ENCODE results near the gene SLC27A4.

DNA sequence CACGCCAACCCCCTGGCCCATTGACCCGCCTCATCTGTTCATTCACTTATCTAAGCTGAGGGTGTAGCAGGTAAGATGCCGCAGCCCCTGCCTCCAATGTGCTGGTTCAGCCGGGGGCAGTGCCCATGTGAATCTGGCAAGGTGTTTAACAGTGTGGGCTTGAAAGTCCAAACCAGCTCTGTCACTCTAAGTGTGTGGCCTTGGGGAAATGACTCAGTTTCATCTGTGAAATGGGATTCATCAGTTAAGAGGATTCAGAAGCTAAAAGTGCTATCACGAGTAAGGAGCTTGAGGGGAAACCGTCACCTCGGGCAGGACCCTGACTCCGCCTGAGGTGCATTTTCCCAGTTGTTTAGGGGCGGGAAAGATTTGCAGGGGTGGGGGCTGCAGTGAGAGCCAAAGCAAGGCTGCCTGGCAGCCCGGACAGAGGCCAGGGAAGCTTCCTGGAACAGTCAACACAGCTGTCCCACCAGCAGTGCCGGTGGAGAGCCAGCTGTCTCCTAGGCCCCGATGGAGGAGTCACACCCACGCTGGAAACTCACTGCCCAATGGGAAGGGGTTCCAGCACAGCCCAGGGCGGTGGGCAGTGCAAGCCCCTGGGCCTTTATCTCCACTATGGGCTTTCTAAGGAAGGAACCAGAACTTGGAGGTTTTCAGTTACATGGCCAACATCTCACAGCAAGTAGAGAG lies 21.1 kb downstream of the SLC27A4 start:
- TF ChIP-seq, protein P1, sequence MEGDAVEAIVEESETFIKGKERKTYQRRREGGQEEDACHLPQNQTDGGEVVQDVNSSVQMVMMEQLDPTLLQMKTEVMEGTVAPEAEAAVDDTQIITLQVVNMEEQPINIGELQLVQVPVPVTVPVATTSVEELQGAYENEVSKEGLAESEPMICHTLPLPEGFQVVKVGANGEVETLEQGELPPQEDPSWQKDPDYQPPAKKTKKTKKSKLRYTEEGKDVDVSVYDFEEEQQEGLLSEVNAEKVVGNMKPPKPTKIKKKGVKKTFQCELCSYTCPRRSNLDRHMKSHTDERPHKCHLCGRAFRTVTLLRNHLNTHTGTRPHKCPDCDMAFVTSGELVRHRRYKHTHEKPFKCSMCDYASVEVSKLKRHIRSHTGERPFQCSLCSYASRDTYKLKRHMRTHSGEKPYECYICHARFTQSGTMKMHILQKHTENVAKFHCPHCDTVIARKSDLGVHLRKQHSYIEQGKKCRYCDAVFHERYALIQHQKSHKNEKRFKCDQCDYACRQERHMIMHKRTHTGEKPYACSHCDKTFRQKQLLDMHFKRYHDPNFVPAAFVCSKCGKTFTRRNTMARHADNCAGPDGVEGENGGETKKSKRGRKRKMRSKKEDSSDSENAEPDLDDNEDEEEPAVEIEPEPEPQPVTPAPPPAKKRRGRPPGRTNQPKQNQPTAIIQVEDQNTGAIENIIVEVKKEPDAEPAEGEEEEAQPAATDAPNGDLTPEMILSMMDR (IDR thresholded peaks at IDR 0.05) = no peak
- TF ChIP-seq POLR2A (IDR thresholded peaks at IDR 0.05) = no peak
